ENCODE results near the gene CIAO2A.
A peak's percentile ranks its signal among the peaks of the same experiment; 100 is the strongest.
"Not testable (repeated sequence)": the region's sequence is repeated elsewhere in the genome, so short reads cannot be mapped to it uniquely, and the experiment has no call there.

CIAO2A gene

DNA sequence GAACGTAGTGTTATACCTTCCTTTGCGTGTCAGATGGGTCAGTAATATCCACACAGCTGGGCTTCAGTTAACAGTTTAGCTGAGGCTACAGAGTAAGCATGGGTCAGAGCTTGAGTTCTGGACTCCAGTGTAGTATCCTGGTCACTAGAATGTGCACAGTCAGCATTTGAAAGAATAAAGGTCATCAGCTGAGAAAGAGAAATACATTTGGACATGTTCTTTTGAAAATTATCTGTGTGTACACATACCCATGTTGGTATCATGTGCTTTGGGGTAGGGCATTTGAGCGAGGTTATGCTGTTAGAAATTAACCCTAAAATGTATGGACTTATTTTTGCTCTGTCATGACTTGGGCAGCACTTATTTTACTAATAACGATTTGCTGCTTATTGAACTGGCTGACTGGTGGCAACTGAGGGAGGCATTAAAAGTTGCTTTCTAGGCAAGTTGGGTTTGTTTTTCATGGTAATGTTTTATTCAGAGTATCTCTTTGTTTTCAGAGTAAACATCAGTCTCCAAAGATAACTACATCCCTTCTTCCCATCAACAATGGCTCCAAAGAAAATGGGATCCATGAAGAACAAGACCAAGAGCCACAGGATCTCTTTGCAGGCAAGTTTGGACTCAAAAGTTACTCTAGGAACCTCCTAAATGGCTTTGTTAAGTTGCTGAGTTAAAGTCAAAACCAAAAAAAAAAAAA is 18.6 kb upstream of the CIAO2A start:
- no peak for DNase-seq (ENCODE audit: low spot score)

DNA sequence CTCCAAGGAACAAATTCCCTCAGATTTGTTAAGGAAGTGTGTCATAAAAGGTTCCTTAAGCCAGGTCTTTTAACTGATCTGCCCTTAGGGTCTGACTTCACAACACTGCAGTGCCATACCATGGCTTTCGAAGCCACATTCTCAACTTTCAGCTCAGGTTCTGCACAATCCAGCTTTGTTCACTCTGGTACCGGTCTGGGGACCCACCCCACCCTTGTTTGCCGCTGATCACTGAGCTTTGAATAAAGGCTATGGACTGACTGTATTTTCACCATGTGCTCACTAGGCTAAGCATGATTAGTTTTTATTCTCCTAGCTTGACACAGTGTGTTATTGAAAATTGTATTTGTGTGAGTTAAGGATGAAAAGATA is 18.0 kb upstream of the CIAO2A start:
- DNase-seq (ENCODE audit: low spot score) = no peak

DNA sequence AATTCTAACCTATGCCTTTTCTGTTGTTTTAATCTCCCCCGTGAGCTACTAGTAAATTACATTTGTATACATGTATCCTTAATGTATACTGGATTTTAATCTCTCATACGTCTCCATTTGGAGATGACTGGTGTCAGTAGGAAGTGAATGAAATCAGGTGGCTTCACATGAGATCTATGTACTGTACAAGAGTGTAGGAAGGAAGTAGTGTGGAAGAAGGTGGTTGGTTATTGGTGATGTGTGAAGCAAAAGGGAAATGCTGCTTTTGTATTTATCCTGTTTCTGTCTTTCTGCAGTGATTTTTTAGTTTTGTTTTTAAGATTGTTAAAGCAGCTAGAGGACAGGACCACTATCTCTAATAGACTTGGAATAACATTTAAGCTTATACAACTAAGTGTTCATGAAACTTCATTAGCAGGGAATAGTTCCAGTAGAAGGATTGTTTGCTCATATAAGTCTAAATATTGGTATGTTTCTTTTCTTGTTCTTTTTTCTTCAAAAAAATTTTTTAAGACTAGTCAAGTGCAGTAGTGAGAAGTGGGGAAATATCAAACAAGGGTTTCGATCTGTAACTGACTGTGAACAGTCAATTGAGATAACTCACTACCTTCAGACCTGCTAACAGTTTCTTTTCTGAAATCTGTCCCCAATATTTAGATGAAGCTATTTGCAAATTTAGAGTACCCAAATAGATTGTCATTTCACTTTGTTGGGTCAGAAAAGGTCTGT is 17.5 kb upstream of the CIAO2A start:
- DNase-seq (ENCODE audit: low spot score) = no peak

DNA sequence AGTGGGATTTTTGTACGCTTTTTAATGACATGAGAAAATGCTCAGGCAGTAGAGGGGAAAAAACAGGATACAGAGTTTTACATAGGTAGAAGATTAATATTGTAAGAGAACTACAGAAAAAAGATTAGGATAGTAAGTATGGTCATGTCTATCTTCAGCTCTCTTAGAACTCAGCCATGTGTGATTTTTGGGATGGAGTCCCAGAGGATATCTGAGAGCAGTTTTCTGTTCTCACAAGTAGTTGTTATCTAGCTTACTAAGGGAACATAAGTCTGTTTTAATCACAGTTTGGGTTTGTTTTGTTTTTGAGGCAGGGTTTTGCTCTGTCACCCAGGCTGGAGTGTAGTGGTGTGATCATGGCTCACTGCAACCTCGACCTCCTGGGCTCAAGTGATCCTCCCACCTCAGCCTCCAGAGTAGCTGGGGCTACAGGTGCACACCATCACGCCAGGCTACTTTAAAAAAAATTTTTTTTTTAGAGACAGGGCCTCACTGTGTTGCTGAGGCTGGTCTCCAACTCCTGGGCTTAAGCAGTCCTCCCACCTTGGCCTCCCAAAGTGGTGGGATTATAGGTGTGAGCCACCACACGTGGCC is 16.6 kb upstream of the CIAO2A start:
- DNase-seq (ENCODE audit: low spot score) = not testable (repeated sequence)

DNA sequence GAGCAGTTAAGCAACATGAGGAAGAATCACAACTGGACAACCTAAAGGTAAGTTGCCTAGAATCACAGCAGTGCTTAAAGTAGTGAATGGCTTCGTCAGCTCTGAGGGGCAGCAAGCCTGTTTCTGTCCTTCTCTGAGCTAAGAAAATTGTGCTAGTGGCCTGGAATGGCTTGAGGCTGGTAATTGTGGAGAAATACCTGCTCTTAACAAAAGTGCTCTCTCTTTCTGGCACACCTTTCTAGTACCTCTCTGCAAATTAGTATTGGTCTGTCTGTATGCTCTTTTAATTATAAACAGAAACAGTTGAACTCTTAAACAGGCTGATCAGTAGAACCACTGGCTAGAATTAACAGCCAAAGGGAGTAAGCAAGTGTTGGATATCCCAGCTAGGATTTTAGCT is 13.7 kb upstream of the CIAO2A start:
- no peak for DNase-seq (ENCODE audit: low spot score)

DNA sequence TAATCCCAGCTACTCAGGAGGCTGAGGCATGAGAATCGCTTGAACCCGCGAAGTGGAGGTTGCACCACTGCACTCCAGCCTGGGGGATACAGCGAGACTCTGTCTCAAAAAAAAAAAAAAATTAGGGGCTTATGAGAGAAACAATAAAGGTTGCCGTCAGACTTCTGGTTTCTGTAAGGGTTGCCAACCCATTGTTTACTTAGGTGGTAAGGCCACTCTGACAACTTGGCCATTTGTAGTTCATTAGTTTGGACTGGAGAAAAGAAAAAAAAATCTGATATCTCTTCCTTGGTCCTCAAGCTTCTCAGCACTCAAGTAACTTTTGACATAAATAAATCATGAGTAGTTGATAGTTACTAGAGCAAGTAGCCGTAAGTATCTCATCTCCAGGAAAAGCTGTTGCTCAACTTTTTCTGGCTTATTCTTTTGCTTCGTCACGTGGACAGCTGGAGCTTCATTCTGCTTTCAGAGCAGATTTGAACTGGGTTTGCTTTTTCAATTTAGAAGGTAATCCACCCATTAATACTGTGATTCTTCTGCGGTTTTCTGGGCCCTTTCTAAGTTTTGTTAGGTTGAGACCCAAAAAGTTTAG is 11.6 kb upstream of the CIAO2A start:
- no peak for DNase-seq (ENCODE audit: low spot score)

DNA sequence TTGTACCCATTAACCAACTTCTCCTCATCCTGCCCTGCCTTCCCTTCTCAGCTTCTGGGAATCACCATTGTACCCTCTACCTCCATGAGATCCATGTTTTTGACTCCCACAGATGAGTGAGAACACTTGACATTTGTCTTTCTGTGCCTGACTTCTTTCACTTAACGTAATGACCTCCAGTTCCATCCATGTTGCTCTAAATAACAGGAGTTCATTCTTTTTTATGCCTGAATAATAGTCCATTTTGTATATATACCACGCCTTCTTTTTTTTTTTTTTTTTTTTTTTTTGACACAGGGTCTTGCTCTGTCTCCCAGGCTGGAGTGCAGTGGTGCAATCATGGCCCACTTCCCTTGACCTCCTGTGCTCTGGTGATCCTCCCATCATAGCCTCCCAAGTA is 8.9 kb upstream of the CIAO2A start:
- DNase-seq (ENCODE audit: low spot score) = no peak

DNA sequence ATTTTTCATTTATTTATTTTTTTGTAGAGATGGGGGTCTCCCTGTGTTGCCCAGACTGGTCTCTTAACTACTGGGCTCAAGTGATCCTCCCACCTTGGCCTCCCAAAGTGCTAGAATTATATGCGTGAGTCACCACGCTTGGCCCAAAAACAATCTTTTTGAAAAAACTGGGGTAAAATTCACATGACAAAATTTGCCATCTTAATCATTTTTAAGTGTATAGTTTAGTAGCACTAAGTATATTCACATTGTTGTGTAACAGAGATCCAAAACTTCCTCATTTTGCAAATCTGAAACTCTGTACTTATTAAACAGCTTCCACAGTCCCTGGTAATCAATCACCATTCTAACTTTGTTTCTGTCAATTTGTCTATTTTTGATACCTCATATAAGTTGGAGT is 7.3 kb upstream of the CIAO2A start:
- DNase-seq (ENCODE audit: low spot score) = no peak

DNA sequence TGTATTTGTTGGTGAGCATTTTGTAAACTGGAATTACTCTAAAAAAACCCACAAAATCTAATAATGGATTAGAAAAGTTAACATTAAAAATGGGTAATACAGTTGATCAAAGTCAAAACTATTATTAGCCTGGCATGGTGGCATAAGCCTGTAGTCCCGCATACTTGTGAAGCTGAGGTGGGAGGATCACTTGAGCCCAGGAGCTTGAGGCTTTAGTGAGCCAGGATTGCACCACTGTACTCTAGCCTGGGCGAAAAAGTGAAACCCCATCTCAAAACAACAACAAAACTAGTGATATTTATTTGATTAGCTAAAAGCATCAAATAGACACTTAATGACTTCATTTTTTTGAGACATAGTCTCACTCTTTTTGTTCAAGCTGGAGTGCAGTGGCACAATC is 5.7 kb upstream of the CIAO2A start:
- no peak for DNase-seq (ENCODE audit: low spot score)

DNA sequence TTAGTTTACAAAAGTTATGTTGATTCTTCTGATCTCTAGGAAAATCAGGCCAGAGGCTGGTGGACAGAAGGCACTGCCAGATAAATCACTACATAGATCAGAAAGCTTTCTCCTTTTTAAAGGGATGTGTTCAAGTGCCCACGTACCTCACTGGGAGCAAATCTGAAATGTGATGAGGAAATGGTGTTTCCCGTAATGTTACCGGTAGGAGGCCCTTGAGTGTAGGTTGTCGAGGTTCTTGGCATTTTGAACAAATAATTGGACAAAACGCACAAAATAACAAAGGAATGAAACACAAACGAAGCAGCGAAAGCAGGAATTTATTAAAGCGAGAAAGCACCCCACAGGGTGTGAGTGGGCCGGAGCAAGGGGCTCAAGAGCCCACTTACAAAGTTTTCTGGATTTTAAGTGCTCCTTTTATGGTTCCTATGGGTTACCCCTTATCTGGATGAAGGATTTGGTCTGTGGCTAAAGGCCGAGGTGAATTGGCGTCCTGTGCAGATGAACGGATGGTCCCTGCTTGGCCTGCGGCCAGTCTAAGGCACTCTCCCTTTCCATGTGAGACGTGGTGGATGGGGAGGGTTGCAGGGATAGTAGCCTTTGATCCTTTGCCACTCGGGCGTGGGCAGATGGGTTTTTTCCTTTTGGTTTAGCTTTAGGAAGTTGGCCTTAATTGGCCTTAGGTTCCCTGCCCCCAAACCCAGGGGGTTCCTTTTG is 3.2 kb upstream of the CIAO2A start:
- peak; percentile 57 for DNase-seq (ENCODE audit: low spot score)

DNA sequence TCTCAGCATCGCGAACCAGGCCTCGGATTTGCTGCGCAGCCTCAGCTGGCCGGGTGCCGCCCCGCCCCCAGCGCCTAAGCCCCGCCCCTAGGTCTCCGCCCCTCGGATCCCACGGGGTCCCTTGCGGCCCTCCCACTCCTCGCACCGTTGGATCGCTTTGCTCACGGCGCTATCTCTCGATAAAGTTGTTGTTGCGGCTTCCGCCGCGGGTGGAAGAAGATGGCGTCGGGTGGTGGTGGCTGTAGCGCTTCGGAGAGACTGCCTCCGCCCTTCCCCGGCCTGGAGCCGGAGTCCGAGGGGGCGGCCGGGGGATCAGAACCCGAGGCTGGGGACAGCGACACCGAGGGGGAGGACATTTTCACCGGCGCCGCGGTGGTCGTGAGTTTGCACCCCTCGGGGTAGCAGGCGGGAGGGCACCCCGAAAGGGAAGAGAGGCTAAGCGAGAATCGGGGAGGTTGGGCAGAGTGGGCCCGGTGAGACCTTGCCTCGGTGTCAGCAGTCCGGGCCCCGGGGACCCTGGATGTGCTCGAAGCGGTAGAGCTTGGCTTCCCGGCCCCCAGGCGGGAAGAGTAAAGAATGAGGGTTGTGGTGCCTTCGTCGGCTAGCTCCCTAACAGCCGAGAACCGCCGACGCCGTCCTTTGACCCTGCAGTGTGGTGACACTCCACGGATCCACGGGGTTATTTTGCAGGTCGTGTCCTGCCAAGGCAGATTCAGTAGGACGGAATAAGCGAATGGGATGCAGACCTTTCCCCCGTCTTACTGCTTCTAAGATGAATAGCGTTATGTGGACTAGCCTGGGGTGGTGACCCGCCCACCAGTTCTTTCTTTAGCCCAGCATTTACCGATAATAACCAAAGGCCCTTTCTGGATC is 2.4 kb upstream of the CIAO2A start, which contains the start of gene SNX1:
SNX1 (plus strand) TSS at position 188 of the 873 bp plus-strand sequence; CDS start at position 220, 32 bp downstream.
- peak; percentile 96 for DNase-seq (ENCODE audit: low spot score)

DNA sequence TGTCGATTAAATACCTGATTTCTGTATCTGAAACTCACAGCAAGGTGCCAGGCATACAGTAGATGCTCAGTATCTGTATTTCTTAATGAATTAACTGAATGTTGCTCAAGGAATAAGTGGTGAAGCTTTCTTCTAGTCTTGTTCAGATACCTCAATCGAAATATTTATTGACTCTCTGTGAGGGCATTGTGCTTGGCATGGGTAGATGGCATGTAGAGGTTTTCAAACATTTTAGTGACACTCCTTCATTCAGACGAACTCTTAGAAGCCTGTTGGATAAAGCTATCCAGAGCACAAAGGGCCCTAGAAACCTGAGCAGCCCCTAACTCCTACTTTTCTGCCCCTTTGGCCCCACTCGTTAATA is 1.8 kb upstream of the CIAO2A start:
- no peak for DNase-seq (ENCODE audit: low spot score)

DNA sequence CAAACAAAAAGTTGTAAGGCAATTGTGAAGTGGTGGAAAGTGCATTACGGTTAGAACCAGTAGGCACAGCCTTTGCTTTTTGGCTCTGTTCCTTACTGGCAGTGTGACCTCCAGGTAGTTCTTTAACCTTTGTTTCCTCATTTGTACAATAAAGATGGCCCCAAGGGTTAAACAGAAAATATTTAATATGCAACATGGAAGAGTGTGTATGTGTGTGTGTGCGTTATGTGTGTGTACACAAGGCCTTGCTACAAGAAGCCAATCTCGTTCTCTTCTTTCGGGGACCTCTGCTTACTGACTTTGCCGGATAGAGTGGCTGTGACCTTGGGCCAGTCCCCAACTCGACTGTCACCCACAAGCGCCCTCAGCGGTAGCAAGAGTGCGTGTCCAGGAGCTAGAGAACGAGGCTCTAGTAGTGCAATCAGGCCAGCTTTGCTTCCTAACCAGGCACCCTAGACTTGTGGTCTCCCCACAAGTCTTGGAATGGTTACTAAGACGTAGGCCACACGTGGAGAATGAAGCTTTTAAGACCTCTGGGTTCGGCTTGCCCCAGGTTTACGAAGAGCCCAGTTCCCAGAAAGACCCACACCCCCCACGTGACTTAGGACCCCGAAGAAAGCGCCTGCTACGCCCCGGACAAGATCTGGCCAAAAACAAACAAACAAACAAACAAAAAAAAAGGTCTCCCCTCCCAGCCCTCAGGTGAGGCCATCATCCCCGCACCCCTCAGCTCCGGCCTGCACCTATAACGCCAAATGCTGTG is 593 bp downstream of the CIAO2A start:
- peak; percentile 83 for DNase-seq (ENCODE audit: low spot score)

DNA sequence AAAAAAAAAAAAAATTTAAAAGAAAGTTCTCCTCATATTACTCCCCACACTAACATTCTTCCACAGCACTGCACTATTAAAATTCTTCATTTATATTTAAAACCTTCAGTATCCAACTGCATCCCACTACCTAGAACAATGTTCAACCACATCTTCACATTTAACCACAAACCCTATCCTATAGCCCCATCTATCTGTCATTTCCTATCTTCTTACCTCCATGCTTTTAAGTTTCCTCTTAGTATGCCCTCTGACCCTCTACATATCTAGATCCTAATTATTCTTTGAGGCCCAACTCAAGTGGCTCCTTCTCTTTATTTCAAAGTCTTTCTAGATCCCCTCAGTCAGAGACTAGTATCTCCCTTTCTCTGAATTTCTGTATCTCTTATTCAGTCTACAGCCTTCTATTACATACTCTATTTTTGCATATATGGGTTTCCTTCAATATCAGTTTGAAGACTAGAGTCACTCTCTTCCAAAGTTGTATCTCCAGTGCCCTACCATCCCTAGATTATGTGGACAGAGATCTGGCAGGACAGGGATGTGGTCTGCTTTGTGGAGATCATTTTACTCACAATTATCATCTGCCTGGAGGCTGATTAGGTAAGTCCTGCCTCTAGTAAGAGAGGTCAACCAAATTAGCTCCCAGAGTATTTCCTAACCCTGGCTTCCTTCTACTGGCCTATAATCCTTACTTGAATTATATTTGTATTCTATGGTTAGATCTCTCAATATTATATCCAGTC is 1.4 kb downstream of the CIAO2A start:
- peak; percentile 64 for DNase-seq (ENCODE audit: low spot score)

DNA sequence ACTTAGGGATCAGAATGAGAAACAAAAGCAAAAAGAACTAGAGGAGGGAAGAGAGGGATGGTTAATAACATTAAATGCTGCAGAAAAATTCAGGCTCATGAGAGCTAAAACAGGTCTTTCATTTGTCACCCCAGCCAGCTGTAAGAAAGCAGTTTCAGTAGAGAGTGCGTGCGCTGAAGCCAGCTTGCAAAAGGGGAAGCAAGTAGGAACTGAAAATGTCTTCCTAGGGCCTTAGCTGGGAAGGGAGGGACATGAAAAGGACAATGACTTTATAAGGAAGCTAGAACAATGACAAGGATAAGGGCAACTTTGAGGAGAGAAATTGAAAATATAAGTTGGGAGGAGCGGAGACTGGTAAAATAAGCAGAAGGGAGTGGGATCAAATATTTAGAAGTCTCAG is 3.1 kb downstream of the CIAO2A start:
- DNase-seq (ENCODE audit: low spot score) = no peak

DNA sequence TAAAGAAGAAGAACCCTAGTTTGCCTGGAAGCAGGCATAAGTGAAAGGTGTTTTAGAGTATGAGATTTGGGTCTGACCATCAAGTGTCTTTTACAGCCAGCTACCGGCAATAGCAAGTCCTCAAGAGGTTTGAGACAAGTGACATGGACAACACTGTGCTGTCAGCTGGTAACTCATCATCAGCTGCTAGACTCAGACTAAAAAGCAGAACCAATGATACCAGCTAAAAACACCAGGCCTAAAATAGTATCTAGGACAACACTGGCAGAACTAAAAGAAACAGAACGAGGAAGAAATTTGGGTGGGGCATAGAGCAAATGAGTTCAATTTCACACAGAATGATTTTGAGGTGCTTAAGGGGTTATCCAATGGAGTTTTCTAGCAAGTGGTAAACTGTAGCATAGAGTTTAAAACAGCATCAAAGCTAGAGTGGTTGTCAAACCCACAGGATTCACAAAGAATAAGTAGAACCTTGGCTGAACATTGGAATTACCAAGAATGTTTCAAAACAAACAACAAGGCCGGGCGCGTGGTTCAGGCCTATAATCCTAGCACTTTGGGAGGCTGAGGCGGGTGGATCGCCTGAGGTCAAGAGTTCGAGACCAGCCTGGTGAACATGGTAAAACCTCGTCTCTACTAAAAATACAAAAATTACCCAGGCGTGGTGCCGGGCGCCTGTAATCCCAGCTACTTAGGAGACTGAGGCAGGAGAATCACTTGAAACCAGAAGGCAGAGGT is 3.9 kb downstream of the CIAO2A start:
- DNase-seq (ENCODE audit: low spot score) = no peak

DNA sequence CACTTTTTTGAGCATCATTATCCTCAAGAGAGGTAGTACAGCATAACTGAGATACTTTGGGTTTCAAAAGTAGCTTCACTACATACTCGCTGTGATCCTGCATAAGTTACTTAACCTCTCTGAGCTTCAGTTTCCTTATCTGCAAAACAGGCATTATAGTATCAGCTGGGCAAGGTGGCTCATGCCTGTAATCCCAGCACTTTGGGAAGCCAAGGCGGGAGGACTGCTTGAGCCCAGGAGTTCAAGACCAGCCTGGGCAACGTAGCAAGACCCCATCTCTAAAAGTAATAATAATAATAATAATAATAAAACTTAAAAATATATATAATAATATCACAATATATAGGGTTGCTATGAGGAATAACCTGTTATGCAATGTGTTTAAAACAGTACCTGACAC is 10.9 kb downstream of the CIAO2A start:
- no peak for DNase-seq (ENCODE audit: low spot score)

DNA sequence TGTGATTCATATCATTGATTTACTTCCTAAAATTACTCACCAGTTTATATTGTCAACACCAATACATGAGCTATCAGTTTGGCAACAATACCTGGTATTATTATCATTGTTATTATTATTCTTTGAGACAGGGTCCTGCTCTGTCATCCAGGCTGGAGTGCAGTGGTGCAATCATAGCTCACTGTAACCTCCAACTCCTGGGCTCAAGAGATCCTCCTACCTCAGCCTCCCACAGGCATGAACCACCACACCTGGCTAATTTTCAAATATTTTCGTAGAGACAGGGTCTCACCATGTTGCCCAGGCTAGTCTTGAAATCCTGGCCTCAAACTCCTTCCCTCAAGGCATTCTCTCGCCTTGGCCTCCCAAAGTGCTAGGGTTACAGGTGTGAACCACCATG is 20.1 kb downstream of the CIAO2A start:
- not testable (repeated sequence) for DNase-seq (ENCODE audit: low spot score)

DNA sequence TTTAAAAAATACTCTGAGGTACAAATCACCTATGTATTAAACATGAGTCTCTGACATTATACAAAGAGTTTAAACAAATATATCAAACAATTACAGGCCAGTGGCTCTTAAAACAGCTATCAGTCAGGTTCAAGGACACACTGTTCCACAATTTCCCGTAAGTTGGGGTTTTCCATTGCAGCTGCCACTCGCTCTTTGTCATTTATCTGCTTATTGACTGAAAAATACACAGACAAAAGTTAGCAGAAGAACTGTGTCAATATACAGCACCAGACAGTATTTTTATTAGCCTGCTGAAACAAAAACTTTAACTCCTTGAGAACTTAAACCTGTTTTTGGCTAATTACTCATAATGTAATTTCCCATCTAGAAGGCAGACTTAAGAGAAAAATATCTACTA is 20.8 kb downstream of the CIAO2A start:
- no peak for DNase-seq (ENCODE audit: low spot score)
